Prostate gland (tissue), 2 donors: ENCODE measurements around the gene C10orf90. TPM values are rescaled to one million over a fixed set of nuclear protein-coding genes. Genes with fewer than 3 reads are reported as not detected.

Source experiments
- DNase-seq: peaks from one replicate; pipeline ENCODE4 v3.0.0-alpha.2; 2019; ENCODE audit warnings: low spot score
- H3K27ac ChIP-seq, 2 donors: fragments of 200-600 bp; sonication (generic); 2 replicates each; pipeline ENCODE4 v1.5.1; 2017 to 2019
- H3K27me3 ChIP-seq: fragments of 200-600 bp; sonication (generic); replicated peaks from 2 replicates; pipeline ENCODE4 v1.5.1; 2019; ENCODE audit not compliant: insufficient read depth
- H3K36me3 ChIP-seq, 2 donors: fragments of 200-600 bp; sonication (generic); 1 replicate in 1 of 2; 2 replicates in 1 of 2; pipeline versions ENCODE4 v1.5.1 to v1.8.1; 2017 to 2019
- H3K4me1 ChIP-seq: fragments of 200-600 bp; sonication (generic); replicated peaks from 2 replicates; pipeline ENCODE4 v1.5.1; 2019
- H3K4me3 ChIP-seq, 2 donors: fragments of 200-600 bp; sonication (generic); 2 replicates each; pipeline ENCODE4 v1.5.1; 2017 to 2019
- H3K9me3 ChIP-seq: fragments of 200-600 bp; sonication (generic); 2 replicates; pipeline ENCODE4 v1.5.1; 2017
- POLR2A ChIP-seq: fragments of 450-650 bp; IDR thresholded peaks from one replicate; pipeline ENCODE4 v1.6.1; 2016; ENCODE audit warnings: antibody characterized with exemption, mild to moderate bottlenecking
- POLR2AphosphoS5 ChIP-seq: sonication (generic); formaldehyde crosslinking; IDR thresholded peaks from one replicate; pipeline ENCODE4 v1.6.1; 2017; ENCODE audit warnings: antibody characterized with exemption
- WGBS: methylation state at CpG from one replicate; pipeline ENCODE4 v1.1.5; 2018; 5-methylcytosine and 5-hydroxymethylcytosine counted together
- intact Hi-C: fragments of 100-400 bp; cut with DNase I; formaldehyde crosslinking; loops from one replicate; pipeline ENCODE4 v1.14.2; 2022
- total RNA-seq, 2 donors: library from RNA; depleted of rRNA; stranded (reverse); fragments of >200 nt; gene quantifications; one replicate each; pipeline ENCODE4 v1.1.0, GENCODE V29; 2016
- TF ChIP-seq, protein P1 (sequence below), 4 experiments: fragments of 200-600 bp in 2 of 4; fragments of 450-650 bp in 2 of 4; sonication (generic) in 2 of 4; IDR thresholded peaks; 1 replicate in 3 of 4; 2 replicates in 1 of 4; pipeline ENCODE4 v1.5.1; 2016 to 2019; ENCODE audit warnings: antibody characterized with exemption in 4 of 4, mild to moderate bottlenecking in 2 of 4, moderate library complexity in 2 of 4

C10orf90 gene
- total RNA-seq, 2 donors from 2014 or later, result 0.45 TPM; not detected in 1

DNA sequence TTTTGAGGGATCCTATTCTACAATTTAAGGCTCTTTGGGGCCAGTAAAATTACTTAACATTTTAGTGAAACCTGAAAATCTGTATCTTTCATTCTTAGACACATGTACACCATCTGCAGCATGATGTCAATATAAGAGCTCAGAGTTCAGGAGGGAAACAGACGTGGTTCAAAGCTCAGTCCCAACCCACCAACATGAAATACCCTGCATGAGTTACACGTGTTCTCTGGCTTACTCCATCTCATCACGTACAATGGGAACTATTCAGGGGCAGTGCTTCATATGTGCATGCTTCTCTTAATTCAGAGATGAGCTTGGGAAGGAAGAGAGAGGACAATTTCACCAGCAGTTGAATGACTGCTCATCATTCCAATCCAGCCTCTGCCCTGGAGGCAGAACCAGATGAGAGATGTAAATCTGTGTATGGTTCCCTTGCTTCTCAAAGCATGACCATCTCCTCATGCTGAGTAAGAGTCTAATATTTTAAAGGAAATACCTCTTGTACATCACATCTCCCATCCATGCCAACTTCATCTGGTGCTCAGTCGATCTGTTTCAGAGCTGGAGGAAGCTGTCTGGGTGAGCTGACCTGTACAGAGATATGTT, 253.2 kb downstream of the C10orf90 start:
- intact Hi-C loops, result no loop called here
- no peaks in the 10 kb centered on the region for H3K36me3 ChIP-seq
- no peak overlapping the region for H3K27ac ChIP-seq
- TF ChIP-seq, protein P1, sequence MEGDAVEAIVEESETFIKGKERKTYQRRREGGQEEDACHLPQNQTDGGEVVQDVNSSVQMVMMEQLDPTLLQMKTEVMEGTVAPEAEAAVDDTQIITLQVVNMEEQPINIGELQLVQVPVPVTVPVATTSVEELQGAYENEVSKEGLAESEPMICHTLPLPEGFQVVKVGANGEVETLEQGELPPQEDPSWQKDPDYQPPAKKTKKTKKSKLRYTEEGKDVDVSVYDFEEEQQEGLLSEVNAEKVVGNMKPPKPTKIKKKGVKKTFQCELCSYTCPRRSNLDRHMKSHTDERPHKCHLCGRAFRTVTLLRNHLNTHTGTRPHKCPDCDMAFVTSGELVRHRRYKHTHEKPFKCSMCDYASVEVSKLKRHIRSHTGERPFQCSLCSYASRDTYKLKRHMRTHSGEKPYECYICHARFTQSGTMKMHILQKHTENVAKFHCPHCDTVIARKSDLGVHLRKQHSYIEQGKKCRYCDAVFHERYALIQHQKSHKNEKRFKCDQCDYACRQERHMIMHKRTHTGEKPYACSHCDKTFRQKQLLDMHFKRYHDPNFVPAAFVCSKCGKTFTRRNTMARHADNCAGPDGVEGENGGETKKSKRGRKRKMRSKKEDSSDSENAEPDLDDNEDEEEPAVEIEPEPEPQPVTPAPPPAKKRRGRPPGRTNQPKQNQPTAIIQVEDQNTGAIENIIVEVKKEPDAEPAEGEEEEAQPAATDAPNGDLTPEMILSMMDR (IDR thresholded peaks at IDR 0.05), result no peak
- no peak for TF ChIP-seq POLR2AphosphoS5
- no peak for TF ChIP-seq POLR2A
- no peaks in the 10 kb centered on the region for H3K4me1 ChIP-seq
- H3K9me3 ChIP-seq, result no peaks in the 10 kb centered on the region
- DNase-seq, result no peak
- WGBS, result 88% methylated on average over 4 of the region's 4 CpGs
- H3K4me3 ChIP-seq, result no peak overlapping the region
- no peaks in the 10 kb centered on the region for H3K27me3 ChIP-seq

DNA sequence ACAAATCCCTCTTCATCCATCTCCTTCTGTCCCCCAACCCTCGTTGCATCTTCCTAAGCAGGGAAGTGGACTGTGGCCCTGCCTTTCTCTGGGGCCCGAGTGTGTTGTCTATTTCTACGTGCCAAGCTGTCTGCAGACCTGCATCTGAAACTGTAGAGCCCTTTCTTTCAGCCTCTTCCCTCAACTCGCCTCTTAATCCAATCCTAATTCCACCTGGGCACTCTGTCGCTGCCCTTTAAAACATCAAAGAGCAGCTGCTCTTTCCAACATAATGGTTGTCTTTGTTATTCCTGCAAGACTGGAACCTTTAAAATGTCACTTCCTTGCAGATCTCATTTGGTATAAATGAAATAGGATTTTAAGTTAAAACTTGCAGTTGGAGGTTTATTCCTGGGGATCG, 260.7 kb downstream of the C10orf90 start:
- TF ChIP-seq, protein P1 (IDR thresholded peaks at IDR 0.05), result no peak
- no peak for TF ChIP-seq POLR2AphosphoS5
- TF ChIP-seq POLR2A, result no peak
- H3K9me3 ChIP-seq, result no peaks in the 10 kb centered on the region
- no peak overlapping the region for H3K27ac ChIP-seq
- intact Hi-C loops, result no loop called here
- no peaks in the 10 kb centered on the region for H3K27me3 ChIP-seq
- WGBS, result 50% methylated on average over 6 of the region's 6 CpGs
- no peak overlapping the region for H3K4me3 ChIP-seq
- DNase-seq, result no peak
- H3K36me3 ChIP-seq, result no peaks in the 10 kb centered on the region
- no peaks in the 10 kb centered on the region for H3K4me1 ChIP-seq

DNA sequence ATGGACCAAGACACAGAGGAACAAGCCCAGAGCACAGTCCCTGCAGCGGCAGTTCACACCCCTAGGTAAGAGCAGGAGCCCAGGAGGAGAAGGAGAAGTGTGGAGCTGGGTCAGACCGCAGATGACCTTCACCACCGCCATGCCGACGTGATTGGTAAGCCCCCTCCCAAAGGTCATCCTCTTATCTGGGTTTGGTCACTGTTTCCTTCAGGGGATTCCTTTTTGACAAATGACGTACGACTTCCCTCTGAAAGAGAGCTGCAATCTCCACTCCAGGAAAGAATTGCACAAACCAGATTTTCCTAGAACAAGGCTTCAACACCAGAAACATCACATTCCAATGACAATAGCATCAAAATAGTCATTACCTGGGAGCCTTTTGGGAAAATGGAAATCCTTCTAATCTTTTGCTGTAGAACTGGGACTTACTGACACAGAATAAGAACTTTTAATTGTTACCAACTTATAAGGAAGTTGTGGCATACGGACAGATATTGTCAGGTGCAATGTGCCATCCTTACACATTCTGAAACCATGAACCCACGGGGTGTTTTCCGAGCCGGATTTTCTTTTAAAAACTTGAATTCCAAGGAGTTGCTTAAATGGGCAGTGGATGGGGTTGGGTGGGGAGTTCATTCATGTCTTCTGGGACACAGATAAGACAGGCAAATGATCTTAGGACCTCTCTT, 261.4 kb downstream of the C10orf90 start:
- no peaks in the 10 kb centered on the region for H3K27me3 ChIP-seq
- no peak overlapping the region for H3K4me3 ChIP-seq
- TF ChIP-seq POLR2A (no peak), POLR2AphosphoS5 (no peak)
- TF ChIP-seq, protein P1 (IDR thresholded peaks at IDR 0.05), result no peak
- H3K36me3 ChIP-seq, result no peaks in the 10 kb centered on the region
- DNase-seq, result no peak
- no peaks in the 10 kb centered on the region for H3K9me3 ChIP-seq
- no peaks in the 10 kb centered on the region for H3K4me1 ChIP-seq
- no peak overlapping the region for H3K27ac ChIP-seq
- WGBS, result 72% methylated on average over 11 of the region's 11 CpGs
- intact Hi-C loops, result no loop called here

DNA sequence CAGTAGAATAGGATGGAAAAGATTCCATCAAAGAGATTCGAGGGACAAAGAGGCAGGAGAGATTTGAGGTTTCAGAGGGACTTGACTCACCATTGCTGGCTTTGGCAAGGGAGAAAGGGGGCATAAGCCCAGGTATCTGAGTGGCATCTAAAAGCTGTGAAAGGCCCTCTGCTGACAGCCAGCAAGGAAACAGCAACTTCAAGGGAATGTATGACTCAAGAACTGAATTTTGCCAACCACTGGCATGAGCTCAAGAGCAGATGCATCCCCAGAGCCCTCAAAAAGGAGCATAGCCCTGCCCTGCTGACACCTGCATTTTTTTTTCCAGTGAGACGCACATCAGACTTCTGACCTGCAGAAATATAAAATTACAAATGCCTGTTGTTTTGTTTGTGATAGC, 262.7 kb downstream of the C10orf90 start:
- intact Hi-C loops, result no loop called here
- no peak for TF ChIP-seq POLR2A
- H3K9me3 ChIP-seq, result no peaks in the 10 kb centered on the region
- no peak for DNase-seq
- H3K27me3 ChIP-seq, result no peaks in the 10 kb centered on the region
- no peak overlapping the region for H3K4me3 ChIP-seq
- H3K27ac ChIP-seq, result no peak overlapping the region
- H3K4me1 ChIP-seq, result no peaks in the 10 kb centered on the region
- WGBS, result 88% methylated on average over 2 of the region's 2 CpGs
- no peaks in the 10 kb centered on the region for H3K36me3 ChIP-seq

DNA sequence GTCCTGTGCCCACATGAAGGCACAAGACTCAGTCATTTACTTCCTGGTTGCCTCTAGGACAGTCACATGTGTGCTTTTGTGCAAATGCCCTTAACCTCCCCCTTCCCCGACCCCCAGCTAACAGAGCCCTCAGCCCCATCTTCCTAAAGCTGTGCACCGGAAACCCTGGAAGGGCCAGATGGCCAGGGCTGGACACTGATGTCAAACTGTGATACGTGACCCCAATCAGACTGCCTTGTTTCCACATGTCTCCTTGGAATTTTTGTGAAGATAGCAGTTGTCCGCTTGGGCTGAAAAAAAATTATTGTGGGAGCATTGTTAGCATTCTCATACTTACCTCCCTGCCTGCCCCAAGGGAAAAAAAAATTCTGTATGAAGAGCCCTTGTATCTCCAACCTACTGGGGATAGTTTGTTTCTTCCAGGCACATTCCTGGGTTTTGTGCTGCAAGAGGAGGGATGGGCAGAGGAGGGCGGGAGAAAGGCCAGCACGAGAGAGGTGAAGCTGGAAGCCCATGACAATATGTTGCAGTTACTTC, 265.2 kb downstream of the C10orf90 start:
- no peaks in the 10 kb centered on the region for H3K4me1 ChIP-seq
- intact Hi-C loops, result no loop called here
- no peak for DNase-seq
- no peak overlapping the region for H3K4me3 ChIP-seq
- 88% methylated on average over 6 of the region's 6 CpGs for WGBS
- H3K36me3 ChIP-seq, result no peaks in the 10 kb centered on the region
- H3K27me3 ChIP-seq, result no peaks in the 10 kb centered on the region
- H3K27ac ChIP-seq, result no peak overlapping the region
- TF ChIP-seq, protein P1 (IDR thresholded peaks at IDR 0.05), result no peak
- no peak for TF ChIP-seq POLR2AphosphoS5
- no peak for TF ChIP-seq POLR2A
- H3K9me3 ChIP-seq, result no peaks in the 10 kb centered on the region
